ENCODE data around the gene SOX2. TPM values are rescaled to one million over a fixed set of nuclear protein-coding genes. Genes with fewer than 3 reads are reported as not detected.

SOX2 gene
- total RNA-seq, 1 donor from 2014 or later = 0.22 TPM

DNA sequence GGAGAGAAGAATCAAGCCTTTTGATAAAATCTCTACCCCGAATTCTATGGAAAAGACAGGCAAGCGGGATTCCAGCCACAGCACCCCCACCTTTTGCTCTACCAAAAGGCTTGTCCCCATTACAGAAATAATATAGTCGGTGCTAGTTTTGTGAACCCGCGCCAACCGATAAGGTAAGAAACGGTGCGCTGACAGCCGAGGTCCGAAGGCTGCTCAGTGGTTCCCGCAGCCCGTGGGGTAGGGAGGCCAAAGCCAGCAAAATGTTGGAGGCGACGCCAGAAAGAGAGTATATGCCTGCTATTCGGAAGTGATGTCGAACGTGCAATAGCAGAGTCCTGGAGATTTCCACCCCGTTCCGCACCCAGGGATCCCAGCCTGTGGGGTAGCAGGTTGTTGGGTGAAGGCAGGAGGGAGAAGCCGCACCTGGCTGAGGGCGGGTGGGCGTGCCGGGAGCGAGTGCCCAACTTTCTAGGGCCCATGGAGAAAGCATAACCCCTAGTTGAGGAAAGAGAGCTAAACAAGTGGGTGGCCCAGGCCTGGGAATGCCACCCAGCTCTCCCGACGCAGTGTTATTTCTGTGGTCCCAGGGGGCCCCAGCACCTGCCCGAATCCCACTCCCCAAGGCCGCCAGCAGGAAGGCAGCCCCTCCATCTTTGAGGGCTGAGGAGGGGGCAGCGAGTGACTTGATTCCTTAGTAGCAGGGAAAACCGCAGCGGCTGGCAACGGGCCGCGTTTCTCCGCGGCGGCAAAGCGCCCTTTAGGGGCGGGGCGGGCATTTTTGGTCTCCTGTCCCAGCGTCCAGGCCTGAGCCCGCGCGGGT, 7.9 kb upstream of the SOX2 start:
- ATAC-seq (no peak), DNase-seq (peak; percentile 36)
- intact Hi-C loops (cut with micrococcal nuclease) = loop anchor here (10.0 kb wide), 1 partner anchor 981 kb away; no protein-coding TSS in a partner anchor

DNA sequence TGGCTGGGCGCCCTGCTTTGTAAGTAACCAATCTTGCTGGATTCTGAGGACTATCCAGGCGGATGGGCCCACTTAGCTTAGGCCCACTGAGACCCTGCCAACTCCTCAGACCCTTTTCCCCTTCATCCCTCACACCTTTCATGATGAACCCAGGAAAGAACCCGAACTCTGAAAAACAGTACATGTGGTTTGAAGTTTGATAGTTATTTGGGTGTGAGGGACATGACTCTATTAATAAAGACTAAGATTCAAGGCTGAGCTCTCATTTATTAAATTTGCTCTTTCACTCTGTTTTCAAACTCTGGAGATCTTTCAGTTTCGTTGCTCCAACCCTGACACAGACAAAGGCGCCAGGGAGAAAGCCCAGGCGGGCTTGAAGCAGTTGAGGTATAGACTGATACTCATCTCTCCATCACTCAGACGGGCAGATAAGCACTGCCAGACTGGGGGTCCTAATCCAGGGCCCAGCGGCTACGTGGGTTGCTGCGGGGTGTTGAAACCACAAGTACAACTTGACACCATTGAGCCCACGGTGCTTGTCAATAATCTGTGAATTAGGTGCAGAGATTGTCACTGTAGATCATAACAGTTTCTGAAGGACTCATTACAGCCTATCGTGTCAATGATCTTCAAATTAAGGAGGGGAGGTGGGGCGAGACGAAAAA, 7.2 kb upstream of the SOX2 start:
- ATAC-seq = no peak
- intact Hi-C loops (cut with micrococcal nuclease) = loop anchor here (10.0 kb wide), 1 partner anchor 980 kb away; no protein-coding TSS in a partner anchor

DNA sequence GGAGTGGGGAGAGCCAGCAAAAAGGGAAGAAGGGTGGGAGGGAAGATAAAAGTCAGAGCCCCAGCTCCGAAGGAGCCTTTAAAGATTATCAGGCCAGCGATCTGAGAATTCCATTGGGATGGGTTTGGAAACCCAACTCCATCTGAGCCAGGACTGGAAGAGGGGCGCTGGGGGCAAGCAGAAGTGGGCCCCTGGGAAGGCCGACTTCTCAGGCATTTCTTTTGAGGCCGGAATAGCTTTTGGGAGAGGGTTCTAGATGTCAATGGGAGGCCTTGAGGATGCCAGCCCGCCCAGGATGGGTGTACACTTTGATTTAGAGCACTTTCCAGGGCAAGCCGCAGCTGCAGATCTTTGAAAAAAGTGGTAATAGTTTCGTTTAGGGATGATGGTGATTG, 6.6 kb upstream of the SOX2 start:
- DNase-seq (no peak), ATAC-seq (no peak)
- intact Hi-C loops (cut with micrococcal nuclease) = loop anchor here (10.0 kb wide), 1 partner anchor 980 kb away; no protein-coding TSS in a partner anchor

More for the DNA sequence above, 7.2 kb upstream of the SOX2 start:
- no peak for DNase-seq

DNA sequence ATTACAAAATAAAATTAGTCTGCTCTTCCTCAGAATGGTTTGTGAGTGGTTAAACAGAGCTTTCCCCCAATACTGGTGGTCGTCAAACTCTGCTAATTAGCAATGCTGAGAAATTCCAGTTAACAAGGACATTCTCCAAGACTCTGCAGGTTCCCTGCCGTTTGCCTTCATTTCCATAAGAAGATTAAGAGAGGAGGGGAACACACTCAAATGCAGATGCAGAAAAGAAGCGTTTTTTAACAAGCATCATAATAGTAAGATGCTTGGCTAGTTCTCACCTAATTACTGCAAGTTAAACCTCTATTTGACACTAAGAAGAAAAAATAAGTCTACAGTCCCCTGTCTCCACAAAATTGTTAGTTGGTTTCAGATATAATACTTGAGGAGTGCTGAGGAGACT, 3.7 kb upstream of the SOX2 start:
- intact Hi-C loops (cut with micrococcal nuclease) = loop anchor here (10.0 kb wide), 1 partner anchor 977 kb away; no protein-coding TSS in a partner anchor
- no peak for DNase-seq
- ATAC-seq = no peak

DNA sequence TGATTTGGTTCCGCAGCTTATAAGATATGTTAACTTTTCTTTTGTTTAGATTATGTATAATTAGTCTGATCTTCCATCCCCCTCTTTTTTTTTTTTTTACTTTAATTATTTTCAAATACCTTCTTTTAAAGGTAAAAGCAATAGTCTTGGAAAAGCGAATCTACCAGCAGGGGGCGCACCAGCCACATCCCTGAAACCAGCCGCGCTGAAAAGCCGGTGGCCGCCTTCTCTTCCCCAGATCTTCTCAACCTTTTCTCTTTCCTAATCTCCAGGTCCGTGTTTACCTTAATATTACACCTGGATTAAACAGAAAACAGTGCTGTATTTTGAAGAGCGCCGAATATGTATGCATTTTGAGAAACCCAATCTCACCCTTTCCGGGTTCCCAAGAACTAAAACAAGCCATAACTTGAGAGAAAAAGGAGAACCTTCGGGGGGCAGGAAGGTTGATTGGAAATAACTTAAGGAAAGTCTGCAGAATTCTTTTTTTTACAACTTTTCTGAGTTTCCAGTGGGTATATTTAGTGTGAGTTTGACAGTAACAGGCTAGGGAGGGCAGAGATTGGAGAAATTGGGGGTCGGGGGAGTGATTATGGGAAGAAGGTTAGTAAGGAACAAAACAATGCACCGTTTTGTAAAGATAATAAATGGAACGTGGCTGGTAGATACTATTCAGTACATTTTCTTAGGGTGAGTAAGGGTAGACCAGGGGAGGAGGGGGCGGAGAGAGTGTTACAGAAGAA, 2.0 kb upstream of the SOX2 start:
- intact Hi-C loops (cut with micrococcal nuclease) = loop anchor here (10.0 kb wide), 2 partner anchors 545 to 975 kb away; no protein-coding TSS in a partner anchor
- peak; percentile 79 for DNase-seq
- ATAC-seq = no peak

DNA sequence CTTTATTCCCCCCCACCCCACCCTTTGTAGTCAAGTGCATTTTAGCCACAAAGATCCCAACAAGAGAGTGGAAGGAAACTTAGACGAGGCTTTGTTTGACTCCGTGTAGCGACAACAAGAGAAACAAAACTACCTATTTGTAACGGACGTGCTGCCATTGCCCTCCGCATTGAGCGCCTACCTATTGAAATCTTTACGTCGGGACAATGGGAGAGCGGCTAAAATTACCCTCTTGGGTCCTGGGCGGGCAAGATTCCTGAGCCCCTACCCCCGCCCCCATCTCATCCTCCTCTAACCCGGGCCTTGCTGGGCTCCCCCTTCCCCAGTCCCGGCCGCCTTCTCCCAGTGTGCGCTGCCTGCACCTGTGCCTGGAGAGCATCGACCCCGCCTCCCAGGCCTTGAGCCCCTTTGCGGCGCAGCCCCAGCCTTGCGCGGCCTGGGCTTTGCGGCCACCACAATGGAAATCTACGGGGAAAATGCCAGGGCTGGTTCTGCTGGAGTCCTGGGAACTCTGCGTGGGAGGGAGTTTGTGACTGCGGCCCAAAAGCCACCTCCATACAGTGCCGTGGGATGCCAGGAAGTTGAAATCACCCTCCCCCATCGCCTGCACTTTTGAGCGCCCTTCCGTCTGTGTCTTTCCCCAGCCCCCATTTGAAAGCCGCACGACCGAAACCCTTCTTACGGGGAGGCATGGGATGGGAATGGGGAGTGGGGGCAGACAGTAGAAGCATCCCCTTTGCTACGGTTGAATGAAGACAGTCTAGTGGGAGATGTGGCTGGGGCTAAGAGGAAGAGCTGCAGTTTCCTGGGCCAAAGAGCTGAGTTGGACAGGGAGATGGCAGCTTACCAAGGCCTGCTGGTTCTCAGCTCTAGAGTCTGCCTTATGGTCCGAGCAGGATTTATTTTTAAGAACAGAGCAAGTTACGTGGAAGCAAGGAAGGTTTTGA, 1.1 kb upstream of the SOX2 start:
- ATAC-seq (no peak), DNase-seq (no peak)
- intact Hi-C loops (cut with micrococcal nuclease) = loop anchor here (10.0 kb wide), 1 partner anchor 544 kb away; no protein-coding TSS in a partner anchor

DNA sequence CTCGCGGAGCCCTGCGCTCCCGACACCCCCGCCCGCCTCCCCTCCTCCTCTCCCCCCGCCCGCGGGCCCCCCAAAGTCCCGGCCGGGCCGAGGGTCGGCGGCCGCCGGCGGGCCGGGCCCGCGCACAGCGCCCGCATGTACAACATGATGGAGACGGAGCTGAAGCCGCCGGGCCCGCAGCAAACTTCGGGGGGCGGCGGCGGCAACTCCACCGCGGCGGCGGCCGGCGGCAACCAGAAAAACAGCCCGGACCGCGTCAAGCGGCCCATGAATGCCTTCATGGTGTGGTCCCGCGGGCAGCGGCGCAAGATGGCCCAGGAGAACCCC, 464 bp downstream of the SOX2 start:
- ATAC-seq (no peak), DNase-seq (no peak)
- intact Hi-C loops (cut with micrococcal nuclease) = loop anchor here (10.0 kb wide), 1 partner anchor 543 kb away; no protein-coding TSS in a partner anchor

DNA sequence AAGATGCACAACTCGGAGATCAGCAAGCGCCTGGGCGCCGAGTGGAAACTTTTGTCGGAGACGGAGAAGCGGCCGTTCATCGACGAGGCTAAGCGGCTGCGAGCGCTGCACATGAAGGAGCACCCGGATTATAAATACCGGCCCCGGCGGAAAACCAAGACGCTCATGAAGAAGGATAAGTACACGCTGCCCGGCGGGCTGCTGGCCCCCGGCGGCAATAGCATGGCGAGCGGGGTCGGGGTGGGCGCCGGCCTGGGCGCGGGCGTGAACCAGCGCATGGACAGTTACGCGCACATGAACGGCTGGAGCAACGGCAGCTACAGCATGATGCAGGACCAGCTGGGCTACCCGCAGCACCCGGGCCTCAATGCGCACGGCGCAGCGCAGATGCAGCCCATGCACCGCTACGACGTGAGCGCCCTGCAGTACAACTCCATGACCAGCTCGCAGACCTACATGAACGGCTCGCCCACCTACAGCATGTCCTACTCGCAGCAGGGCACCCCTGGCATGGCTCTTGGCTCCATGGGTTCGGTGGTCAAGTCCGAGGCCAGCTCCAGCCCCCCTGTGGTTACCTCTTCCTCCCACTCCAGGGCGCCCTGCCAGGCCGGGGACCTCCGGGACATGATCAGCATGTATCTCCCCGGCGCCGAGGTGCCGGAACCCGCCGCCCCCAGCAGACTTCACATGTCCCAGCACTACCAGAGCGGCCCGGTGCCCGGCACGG, 991 bp downstream of the SOX2 start:
- no peak for ATAC-seq

DNA sequence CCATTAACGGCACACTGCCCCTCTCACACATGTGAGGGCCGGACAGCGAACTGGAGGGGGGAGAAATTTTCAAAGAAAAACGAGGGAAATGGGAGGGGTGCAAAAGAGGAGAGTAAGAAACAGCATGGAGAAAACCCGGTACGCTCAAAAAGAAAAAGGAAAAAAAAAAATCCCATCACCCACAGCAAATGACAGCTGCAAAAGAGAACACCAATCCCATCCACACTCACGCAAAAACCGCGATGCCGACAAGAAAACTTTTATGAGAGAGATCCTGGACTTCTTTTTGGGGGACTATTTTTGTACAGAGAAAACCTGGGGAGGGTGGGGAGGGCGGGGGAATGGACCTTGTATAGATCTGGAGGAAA, 1.5 kb downstream of the SOX2 start:
- DNase-seq (no peak), ATAC-seq (no peak)
- intact Hi-C loops (cut with micrococcal nuclease) = loop anchor here (10.0 kb wide), 1 partner anchor 542 kb away; no protein-coding TSS in a partner anchor

More for the DNA sequence above, 991 bp downstream of the SOX2 start:
- DNase-seq = no peak
- intact Hi-C loops (cut with micrococcal nuclease) = loop anchor here (10.0 kb wide), 1 partner anchor 542 kb away; no protein-coding TSS in a partner anchor

DNA sequence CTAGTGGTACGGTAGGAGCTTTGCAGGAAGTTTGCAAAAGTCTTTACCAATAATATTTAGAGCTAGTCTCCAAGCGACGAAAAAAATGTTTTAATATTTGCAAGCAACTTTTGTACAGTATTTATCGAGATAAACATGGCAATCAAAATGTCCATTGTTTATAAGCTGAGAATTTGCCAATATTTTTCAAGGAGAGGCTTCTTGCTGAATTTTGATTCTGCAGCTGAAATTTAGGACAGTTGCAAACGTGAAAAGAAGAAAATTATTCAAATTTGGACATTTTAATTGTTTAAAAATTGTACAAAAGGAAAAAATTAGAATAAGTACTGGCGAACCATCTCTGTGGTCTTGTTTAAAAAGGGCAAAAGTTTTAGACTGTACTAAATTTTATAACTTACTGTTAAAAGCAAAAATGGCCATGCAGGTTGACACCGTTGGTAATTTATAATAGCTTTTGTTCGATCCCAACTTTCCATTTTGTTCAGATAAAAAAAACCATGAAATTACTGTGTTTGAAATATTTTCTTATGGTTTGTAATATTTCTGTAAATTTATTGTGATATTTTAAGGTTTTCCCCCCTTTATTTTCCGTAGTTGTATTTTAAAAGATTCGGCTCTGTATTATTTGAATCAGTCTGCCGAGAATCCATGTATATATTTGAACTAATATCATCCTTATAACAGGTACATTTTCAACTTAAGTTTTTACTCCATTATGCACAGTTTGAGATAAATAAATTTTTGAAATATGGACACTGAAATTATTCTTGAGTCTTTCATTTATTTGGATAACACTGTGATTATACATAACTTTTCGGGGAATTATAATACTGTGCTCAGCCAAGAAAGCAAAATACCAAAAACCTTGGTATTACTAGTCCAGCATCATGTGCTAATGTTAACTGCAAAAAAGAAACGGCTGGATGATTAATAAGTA, 2.2 kb downstream of the SOX2 start:
- DNase-seq = no peak
- ATAC-seq = no peak
- intact Hi-C loops (cut with micrococcal nuclease) = loop anchor here (10.0 kb wide), 1 partner anchor 541 kb away; no protein-coding TSS in a partner anchor

DNA sequence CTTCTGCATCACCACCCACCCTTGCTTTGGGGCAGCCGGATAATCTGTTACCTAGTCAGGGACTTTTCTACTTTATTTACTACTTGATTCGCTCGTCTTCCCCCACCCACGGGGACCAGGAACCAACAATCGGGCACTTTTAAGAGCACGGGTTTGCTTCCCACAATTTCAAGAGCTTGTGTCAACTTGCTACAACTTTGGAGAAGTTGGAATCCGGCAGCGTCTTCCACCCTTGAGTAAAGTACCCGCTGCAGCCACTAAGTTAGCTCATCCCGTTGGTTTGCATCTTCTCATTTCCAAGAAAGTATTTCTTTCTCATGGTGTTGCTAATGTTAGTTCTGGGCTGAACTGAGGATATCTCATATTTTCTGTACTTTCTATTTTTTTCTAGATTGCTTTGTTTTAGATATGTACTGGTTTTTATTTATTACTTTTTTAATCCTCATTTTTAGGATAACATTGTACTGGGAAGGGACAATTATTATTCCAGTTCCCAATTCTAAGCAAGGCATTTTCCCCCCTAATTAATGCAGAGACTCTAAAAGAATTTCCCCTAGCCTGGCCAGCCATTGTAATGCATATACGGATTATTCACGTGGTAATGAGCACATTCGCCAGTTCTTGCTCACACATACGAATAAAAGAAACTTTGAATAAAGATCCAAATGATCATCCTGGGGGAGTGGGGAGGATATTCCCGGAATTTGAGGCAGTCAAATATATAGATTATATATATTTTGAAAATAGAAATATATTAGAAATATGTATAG, 4.0 kb downstream of the SOX2 start:
- DNase-seq = no peak
- intact Hi-C loops (cut with micrococcal nuclease) = loop anchor here (10.0 kb wide), 1 partner anchor 539 kb away; no protein-coding TSS in a partner anchor
- ATAC-seq = no peak

DNA sequence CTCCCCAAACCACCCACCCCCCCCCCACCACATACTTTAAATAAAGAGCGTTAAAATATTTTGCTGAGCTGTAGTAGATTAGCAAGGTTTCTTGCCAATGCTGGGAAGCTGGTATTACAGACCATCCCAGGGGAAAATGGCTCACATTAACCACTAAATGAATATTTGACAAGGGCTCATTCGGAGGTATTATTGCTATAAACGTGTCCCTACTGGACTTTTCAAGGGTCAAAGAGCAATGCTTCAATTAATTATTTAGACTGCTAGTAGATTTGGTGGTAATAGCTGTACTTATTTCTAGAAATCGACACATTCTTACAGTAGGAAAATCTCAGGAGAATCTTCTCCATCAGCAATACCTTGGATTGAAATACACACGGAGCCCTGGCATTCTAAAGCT, 5.2 kb downstream of the SOX2 start:
- intact Hi-C loops (cut with micrococcal nuclease) = loop anchor here (10.0 kb wide), 1 partner anchor 538 kb away; no protein-coding TSS in a partner anchor
- ATAC-seq (no peak), DNase-seq (no peak)

DNA sequence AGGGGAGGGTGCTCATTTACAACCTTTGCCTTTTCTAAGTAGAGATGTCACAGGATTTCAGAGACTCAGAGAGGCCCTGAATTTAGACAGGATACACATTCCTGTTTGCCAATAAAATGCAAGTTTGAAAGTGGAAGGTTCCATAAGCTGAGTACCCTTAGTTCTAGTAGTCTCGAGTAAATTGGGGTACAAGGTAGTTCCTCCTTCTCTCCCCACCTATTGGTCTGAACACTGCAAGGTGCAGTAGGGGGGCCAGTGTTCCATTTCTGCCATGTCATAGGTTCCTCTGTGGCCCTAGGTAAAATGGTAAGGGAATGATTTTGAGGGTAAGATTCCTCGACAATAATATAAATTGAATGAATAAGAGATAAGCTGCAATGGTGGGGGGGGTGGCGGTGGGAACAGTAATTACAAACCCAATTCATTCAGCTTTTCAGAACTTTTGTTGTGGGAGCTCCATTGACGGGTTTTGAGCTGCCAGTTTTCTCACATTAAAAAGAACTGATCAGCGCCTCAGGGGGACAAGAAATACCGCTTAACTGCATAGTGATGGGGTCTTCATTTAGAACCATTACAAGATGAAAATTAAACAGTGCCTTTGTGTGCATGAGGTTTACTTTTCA, 5.9 kb downstream of the SOX2 start:
- ATAC-seq (no peak), DNase-seq (no peak)
- intact Hi-C loops (cut with micrococcal nuclease) = loop anchor here (10.0 kb wide), 1 partner anchor 537 kb away; no protein-coding TSS in a partner anchor

DNA sequence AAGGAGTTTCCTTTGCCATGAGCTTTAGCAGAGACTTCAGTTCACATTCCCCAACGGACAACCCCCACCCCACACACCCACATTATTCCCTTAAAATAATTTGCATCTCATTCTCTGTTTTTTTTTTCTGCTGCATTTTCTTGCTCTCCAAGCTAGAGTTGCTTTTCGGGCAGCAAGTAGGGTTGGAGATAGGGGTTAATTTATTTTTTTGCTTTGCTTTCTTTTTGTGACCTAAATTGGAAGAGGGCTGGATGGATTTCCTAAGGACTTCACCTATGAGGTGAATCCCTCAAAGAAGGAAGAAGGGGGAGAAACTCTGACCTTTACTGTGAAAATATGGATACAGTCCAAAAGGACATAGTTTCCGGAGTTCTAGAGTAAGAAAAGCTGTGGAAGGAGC, 6.6 kb downstream of the SOX2 start:
- no peak for ATAC-seq
- DNase-seq = no peak
- intact Hi-C loops (cut with micrococcal nuclease) = loop anchor here (10.0 kb wide), 1 partner anchor 536 kb away; no protein-coding TSS in a partner anchor

Data from left ventricle myocardium superior (tissue), 1 donor.